Endothelial cell (in vitro differentiated cells): ENCODE measurements around the gene SEPTIN8. TPM values are rescaled to one million over a fixed set of nuclear protein-coding genes. Genes with fewer than 3 reads are reported as not detected.
A peak's percentile ranks its signal among the peaks of the same experiment; 100 is the strongest.

Experiments
- DNase-seq: peaks from one replicate; pipeline ENCODE4 v3.0.0; 2021; ENCODE audit warnings: low spot score
- H3K27ac Mint-ChIP-seq: one replicate; pipeline ENCODE4 v1.8.0; 2021; ENCODE audit warnings: mixed read lengths, inconsistent platforms; ENCODE audit not compliant: unreplicated experiment
- H3K27me3 Mint-ChIP-seq: one replicate; pipeline ENCODE4 v1.8.0; 2021; ENCODE audit warnings: mild to moderate bottlenecking, moderate library complexity, mixed read lengths, inconsistent platforms; ENCODE audit not compliant: unreplicated experiment
- H3K36me3 Mint-ChIP-seq: one replicate; pipeline ENCODE4 v1.8.0; 2021; ENCODE audit warnings: mild to moderate bottlenecking, low read depth, mixed read lengths, inconsistent platforms; ENCODE audit not compliant: unreplicated experiment
- H3K4me1 Mint-ChIP-seq: one replicate; pipeline ENCODE4 v1.8.0; 2021; ENCODE audit warnings: mild to moderate bottlenecking, mixed read lengths, inconsistent platforms; ENCODE audit not compliant: unreplicated experiment
- H3K4me3 Mint-ChIP-seq: one replicate; pipeline ENCODE4 v1.8.0; 2021; ENCODE audit warnings: mild to moderate bottlenecking, mixed read lengths, inconsistent platforms; ENCODE audit not compliant: unreplicated experiment
- H3K9me3 Mint-ChIP-seq: one replicate; pipeline ENCODE4 v1.8.0; 2021; ENCODE audit warnings: mixed read lengths, inconsistent platforms; ENCODE audit not compliant: unreplicated experiment
- total RNA-seq: library from RNA; stranded (reverse); fragmentation: NEBNext Ultra II Directional; extraction: Animal tissue kit (Norgen Biotek cat#: 25700); gene quantifications from one replicate; pipeline ENCODE4 v1.2.1, GENCODE V29; 2021; ENCODE audit not compliant: unreplicated experiment
- TF ChIP-seq, protein P1 (sequence below): fragments of 200-600 bp; sonication (generic); IDR thresholded peaks from one replicate; pipeline ENCODE4 v1.5.0; 2021; ENCODE audit warnings: antibody characterized with exemption; ENCODE audit not compliant: unreplicated experiment

Gene SEPTIN8
- total RNA-seq, 1 donor from 2014 or later, result 22.8 TPM

DNA sequence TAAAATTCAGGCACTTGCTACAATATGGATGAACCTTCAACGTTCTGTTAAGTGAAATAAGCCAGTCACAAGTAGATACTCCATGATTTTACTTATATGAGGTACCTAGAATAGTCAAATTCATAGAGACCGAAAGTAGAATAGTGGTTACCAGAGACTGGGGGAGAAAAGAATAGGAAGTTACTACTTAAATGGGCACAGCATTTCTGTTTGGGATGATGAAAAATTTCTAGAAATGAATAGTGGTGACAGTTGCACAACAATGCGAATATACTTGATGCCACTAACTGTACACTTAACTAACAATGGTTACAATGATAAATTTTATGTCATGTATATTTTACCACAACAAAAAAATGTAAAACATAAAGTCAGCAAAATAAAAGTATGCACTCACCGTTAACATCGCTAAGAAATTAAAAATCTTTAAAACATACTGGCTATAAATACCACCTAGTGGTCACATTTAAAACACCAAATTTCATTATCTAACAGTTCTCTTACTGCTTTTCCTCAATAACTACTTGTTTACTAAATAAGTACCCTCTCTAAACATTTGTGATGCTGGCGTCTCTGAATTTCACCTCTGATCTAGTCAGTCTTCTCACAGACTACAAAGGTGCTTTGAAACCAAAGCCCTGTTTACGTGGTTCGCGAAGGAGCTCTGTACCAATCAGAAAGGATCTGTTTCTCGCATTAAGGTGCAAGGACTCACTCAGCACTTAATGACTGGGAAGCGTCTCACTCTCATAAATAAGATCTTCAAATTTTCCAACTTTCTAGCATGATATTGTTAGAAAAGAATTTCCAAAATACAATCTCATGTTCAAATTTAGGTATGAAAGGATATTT lies 62.4 kb downstream of the SEPTIN8 start:
- no peak overlapping the region for H3K4me3 Mint-ChIP-seq
- no peaks in the 10 kb centered on the region for H3K9me3 Mint-ChIP-seq
- no peak for DNase-seq
- no peaks in the 10 kb centered on the region for H3K4me1 Mint-ChIP-seq
- no peak overlapping the region for H3K27ac Mint-ChIP-seq
- H3K27me3 Mint-ChIP-seq, result peaks cover 3% of the 10 kb centered on the region
- TF ChIP-seq, protein P1, sequence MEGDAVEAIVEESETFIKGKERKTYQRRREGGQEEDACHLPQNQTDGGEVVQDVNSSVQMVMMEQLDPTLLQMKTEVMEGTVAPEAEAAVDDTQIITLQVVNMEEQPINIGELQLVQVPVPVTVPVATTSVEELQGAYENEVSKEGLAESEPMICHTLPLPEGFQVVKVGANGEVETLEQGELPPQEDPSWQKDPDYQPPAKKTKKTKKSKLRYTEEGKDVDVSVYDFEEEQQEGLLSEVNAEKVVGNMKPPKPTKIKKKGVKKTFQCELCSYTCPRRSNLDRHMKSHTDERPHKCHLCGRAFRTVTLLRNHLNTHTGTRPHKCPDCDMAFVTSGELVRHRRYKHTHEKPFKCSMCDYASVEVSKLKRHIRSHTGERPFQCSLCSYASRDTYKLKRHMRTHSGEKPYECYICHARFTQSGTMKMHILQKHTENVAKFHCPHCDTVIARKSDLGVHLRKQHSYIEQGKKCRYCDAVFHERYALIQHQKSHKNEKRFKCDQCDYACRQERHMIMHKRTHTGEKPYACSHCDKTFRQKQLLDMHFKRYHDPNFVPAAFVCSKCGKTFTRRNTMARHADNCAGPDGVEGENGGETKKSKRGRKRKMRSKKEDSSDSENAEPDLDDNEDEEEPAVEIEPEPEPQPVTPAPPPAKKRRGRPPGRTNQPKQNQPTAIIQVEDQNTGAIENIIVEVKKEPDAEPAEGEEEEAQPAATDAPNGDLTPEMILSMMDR, result peak; percentile 63
- no peaks in the 10 kb centered on the region for H3K36me3 Mint-ChIP-seq

GRCh38 chr5:132708645-132709044 lies 68.4 kb downstream of the SEPTIN8 start:
- Mint-ChIP-seq H3K4me1 (peaks cover 5% of the 10 kb centered on the region), H3K36me3 (no peaks in the 10 kb centered on the region), H3K27ac (peak overlapping the region; percentile 69), H3K27me3 (peaks cover 3% of the 10 kb centered on the region), H3K4me3 (no peak overlapping the region), H3K9me3 (no peaks in the 10 kb centered on the region)
- DNase-seq, result no peak
- TF ChIP-seq, protein P1, result no peak

- Mint-ChIP-seq H3K27me3 (no peaks in the 10 kb centered on the region), H3K27ac (no peak overlapping the region), H3K4me1 (peaks cover 5% of the 10 kb centered on the region), H3K36me3 (peaks cover 9% of the 10 kb centered on the region), H3K4me3 (no peak overlapping the region), H3K9me3 (no peaks in the 10 kb centered on the region)
- no peak for DNase-seq
- TF ChIP-seq, protein P1, result no peak
Observed at GRCh38 chr5:132704875-132705274, 72.2 kb downstream of the SEPTIN8 start.

Other genes with a start within 250 kb of the SEPTIN8 start
- not detected for gene IL5, start 233.7 kb downstream of the SEPTIN8 start, total RNA-seq
- 20.0 TPM for gene RAD50, start 220.3 kb downstream of the SEPTIN8 start, total RNA-seq
- not detected for gene IL13, start 119.1 kb downstream of the SEPTIN8 start, total RNA-seq
- gene IL4, start 103.2 kb downstream of the SEPTIN8 start, total RNA-seq, result not detected
- gene KIF3A, start 39.7 kb downstream of the SEPTIN8 start, total RNA-seq, result 11.5 TPM
- gene CCNI2, start 29.8 kb downstream of the SEPTIN8 start, total RNA-seq, result not detected
- gene SOWAHA, start 36.1 kb upstream of the SEPTIN8 start, total RNA-seq, result not detected
- gene SHROOM1, start 53.4 kb upstream of the SEPTIN8 start, total RNA-seq, result 5.6 TPM
- 0.33 TPM for gene GDF9, start 89.2 kb upstream of the SEPTIN8 start, total RNA-seq
- gene UQCRQ, start 89.4 kb upstream of the SEPTIN8 start, total RNA-seq, result 152 TPM
- 0.82 TPM for gene LEAP2, start 96.4 kb upstream of the SEPTIN8 start, total RNA-seq
- 87.4 TPM for gene AFF4, start 186.4 kb upstream of the SEPTIN8 start, total RNA-seq
- 33.0 TPM for gene ZCCHC10, start 249.3 kb upstream of the SEPTIN8 start, total RNA-seq